GM19099 (cell line): ENCODE measurements around the gene TFCP2.

Experiments used
- POLR2A ChIP-seq: IDR thresholded peaks from 3 replicates; pipeline ENCODE4 v1.6.1; 2011; ENCODE audit warnings: low read depth; ENCODE audit not compliant: insufficient read length; ENCODE audit errors: extremely low read depth

TFCP2 gene

DNA sequence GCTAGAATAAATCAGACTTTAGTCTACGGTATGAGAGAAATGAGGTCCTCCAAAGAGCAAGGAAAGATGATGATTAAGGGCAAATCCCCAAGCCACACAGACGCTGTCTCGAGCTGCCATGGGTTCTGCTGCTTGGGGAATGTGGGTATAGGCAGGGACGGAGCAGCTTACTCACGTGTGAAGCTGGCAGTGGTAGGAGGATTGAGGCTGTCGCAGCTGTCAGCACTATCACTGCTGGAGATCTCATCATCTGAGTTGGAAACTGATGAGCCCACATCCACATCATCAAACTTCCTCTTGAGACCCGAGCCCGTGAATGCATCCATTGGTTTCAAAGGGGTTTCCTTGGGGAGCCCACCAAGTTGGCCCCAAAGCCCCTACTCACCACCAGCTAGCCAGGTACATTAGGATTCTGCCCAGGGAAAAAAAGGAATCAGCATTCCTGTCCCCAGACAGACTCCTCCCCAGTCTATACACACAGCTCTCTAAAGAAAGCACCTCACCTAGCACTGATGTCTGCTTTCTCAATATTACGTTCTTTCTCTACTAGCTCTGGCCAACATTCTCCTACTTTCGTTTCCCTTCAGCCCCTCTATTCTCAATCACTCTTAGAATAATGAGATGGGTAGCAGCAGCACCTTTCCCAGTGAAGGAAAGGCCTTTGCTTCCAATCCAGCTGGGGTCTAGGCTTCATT, 96.6 kb downstream of the TFCP2 start:
- TF ChIP-seq POLR2A: no peak

GRCh38 chr12:51075390-51075789, 97.5 kb downstream of the TFCP2 start:
- TF ChIP-seq POLR2A: no peak

- TF ChIP-seq POLR2A: no peak
Measured at GRCh38 chr12:51071663-51072062, 101.3 kb downstream of the TFCP2 start.

DNA sequence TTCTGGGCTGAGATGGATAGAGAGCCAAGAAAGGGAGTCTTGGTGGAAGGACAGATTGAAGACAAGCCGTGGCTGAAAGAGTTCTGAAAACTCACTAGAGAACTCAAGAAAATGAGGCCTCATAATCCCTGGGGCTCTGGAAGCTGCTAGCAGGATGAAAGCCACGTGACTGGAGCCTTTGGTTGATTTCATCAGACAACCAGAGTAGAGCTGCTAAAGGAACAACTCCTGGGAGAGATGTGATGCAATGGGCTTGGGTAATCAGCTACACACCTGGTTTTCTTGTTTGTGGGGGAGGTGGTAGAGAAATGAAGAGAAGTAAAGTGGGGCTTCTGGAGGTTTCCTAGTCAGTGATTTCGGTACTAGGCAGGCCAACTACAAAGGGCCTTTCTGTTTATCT, 102.9 kb downstream of the TFCP2 start:
- no peak for TF ChIP-seq POLR2A

- no peak for TF ChIP-seq POLR2A
Measured at GRCh38 chr12:51067771-51068170, 105.2 kb downstream of the TFCP2 start.

GRCh38 chr12:51067229-51067628, 105.7 kb downstream of the TFCP2 start:
- TF ChIP-seq POLR2A: no peak

DNA sequence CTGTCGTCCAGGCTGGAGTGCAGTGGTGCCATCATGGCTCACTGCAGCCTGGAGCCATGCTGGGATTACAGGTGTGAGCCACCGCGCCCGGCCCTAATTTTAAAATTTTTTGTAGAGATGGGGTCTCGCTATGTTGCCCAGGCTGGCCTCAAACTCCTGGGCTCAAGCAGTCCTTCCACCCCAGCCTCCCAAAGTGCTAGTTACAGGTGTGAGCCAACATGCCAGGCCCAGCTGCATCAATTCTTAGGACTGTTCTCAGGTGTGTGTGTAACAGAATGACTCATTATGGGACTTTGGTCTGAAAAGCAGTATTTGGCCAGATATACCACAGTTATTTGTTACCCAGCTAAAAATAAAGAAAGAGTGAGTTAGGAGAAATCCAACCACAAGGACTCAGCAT, 107.4 kb downstream of the TFCP2 start:
- TF ChIP-seq POLR2A: no peak

- TF ChIP-seq POLR2A: peak; percentile 12
Measured at GRCh38 chr12:51062631-51063397, 110.1 kb downstream of the TFCP2 start.

DNA sequence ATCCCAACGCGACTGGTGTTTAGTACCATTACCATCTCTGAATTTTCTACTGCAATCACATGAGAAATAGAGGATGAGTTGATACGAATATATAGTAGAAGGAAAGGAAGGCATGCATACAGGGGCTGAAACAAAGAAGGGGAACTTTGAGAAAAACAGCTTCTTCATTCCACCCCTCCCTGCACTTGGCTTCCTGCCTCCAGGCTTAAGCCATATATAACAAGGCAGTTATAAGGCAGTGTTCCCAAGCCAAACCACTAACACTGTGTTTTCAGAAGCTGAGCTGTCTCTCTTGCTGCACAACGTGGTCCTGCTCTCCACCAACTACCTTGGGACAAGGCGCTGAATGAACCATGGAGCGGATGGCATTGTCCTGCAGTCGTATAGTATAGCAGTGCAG, 113.8 kb downstream of the TFCP2 start:
- no peak for TF ChIP-seq POLR2A

GRCh38 chr12:51056242-51056641, 116.7 kb downstream of the TFCP2 start:
- no peak for TF ChIP-seq POLR2A

GRCh38 chr12:51055060-51055459, 117.9 kb downstream of the TFCP2 start:
- TF ChIP-seq POLR2A: no peak

GRCh38 chr12:51051787-51052186, 121.1 kb downstream of the TFCP2 start:
- TF ChIP-seq POLR2A: no peak

DNA sequence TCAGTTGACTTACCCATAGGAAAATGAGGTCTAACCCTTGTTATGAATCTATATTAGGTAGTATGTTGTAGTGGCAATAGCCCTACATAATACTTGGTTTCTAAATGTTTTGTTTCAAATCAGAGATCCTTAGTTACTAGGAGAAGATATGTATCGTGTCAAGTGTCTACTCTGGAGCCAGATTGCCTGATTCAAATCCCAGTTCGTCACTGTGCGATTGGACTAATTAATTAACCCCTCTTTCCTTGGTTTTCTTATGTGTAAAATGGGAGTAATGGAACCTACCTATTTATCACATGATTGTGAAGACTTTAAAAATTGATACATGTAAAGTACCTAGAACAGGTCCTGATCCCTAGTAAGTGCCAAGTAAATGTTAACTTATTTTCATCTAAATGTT, 123.4 kb downstream of the TFCP2 start:
- no peak for TF ChIP-seq POLR2A

GRCh38 chr12:51048661-51049251, 124.2 kb downstream of the TFCP2 start:
- no peak for TF ChIP-seq POLR2A

GRCh38 chr12:51047655-51048540, 125.0 kb downstream of the TFCP2 start, which contains the start of gene LETMD1:
Gene LETMD1, plus strand, starts transcription at chr12:51048327. Its CDS starts 30 bp downstream, at chr12:51048357.
- peak; percentile 93 for TF ChIP-seq POLR2A
